DND-41 (cell line): Measurements from ENCODE around the gene VPS37B.

Experiments used
- CTCF ChIP-seq: IDR thresholded peaks from 2 replicates; pipeline ENCODE4 v1.5.1; 2012; ENCODE audit warnings: borderline replicate concordance, low read length, moderate library complexity, mild to moderate bottlenecking; ENCODE audit not compliant: poor library complexity, severe bottlenecking; ENCODE audit errors: extremely low read depth
- EZH2 ChIP-seq: IDR thresholded peaks from 3 replicates; pipeline ENCODE4 v1.6.1; 2012; ENCODE audit warnings: borderline replicate concordance, low read depth, mild to moderate bottlenecking, moderate library complexity, low read length, inconsistent platforms; ENCODE audit not compliant: severe bottlenecking

GRCh38 chr12:122929148-122929538 is 33.2 kb upstream of the VPS37B start:
- no peak for TF ChIP-seq CTCF
- TF ChIP-seq EZH2 = no peak
